Coronary artery (tissue), 2 donors: ENCODE results near the gene DNAJC17.

ENCODE experiments used
- DNase-seq: peaks from one replicate; pipeline ENCODE4 v3.0.0-alpha.2; 2017; ENCODE audit warnings: low spot score
- H3K27ac ChIP-seq, 2 donors: fragments of 200-600 bp; sonication (generic); one replicate each; pipeline ENCODE4 v1.5.1; 2016 to 2019
- H3K4me3 ChIP-seq: fragments of 200-600 bp; sonication (generic); 2 replicates; pipeline ENCODE4 v1.5.1; 2016; ENCODE audit warnings: mild to moderate bottlenecking, moderate library complexity
- TF ChIP-seq, protein P1 (sequence below): fragments of 200-600 bp; sonication (generic); IDR thresholded peaks from one replicate; pipeline ENCODE4 v1.5.1; 2019; ENCODE audit warnings: antibody characterized with exemption

The DNAJC17 gene

DNA sequence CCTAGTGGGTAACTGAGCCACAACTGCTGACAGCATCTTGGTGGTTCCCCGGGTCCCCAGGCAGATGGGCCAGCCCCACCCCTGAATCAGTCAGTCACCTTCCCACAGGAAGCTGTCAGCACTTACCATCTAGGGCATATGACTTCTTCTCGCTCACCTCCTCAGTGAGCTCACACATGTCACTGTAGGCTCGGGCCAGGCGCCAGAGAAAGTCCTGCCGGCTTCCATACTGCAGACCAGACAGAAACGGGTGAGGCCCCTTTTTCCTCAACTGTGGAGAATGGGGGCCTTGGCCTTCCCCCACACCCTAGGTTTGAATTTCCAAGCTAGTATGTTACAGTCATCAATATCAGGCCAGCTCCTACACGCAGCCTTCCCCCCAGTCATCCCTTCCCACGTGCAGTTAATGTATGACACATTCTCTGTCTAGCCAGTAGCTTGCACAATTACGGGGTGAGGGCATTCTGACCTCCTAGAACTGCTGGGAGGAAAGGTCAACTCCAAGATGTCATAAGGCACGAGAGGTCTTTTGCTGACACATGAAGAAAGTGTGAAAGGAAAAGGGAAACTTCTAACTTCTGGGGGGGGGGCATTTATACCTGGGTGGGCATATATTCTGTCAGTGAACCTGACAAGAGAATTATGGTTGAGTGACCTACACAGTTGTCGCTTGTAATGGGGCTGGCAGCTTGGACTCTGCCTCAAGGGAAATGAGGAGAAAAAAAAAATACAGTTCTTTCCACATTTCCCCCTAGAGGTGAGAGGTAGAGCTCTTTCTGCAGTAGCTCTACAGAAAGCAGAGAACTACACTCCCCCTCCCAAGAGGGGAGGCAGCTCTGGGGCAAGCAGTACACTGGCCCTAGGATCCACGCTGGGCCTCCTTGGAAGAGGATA is 63.1 kb downstream of the DNAJC17 start:
- no peak overlapping the region for H3K4me3 ChIP-seq
- no peak for DNase-seq
- TF ChIP-seq, protein P1, sequence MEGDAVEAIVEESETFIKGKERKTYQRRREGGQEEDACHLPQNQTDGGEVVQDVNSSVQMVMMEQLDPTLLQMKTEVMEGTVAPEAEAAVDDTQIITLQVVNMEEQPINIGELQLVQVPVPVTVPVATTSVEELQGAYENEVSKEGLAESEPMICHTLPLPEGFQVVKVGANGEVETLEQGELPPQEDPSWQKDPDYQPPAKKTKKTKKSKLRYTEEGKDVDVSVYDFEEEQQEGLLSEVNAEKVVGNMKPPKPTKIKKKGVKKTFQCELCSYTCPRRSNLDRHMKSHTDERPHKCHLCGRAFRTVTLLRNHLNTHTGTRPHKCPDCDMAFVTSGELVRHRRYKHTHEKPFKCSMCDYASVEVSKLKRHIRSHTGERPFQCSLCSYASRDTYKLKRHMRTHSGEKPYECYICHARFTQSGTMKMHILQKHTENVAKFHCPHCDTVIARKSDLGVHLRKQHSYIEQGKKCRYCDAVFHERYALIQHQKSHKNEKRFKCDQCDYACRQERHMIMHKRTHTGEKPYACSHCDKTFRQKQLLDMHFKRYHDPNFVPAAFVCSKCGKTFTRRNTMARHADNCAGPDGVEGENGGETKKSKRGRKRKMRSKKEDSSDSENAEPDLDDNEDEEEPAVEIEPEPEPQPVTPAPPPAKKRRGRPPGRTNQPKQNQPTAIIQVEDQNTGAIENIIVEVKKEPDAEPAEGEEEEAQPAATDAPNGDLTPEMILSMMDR = no peak
- no peak overlapping the region for H3K27ac ChIP-seq

DNA sequence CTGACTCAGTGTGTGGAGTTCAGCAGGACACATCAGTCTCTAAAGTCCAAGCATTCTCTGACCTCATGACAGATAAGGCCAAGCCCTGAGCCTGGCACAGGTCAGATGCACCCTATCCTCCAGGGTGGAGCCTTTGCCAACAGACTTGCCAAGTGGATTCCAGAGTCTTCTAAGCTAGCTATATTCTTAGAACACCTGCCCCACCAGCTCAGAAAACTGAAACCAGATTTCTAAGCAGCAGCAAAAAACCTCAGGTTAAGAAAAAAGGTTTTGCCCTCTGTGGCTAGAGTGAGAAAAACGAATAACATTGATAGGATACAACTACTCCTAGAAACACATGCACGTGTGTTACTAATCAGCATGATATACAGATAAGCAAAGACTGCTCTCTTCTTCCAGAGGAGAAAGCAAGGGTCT is 63.8 kb downstream of the DNAJC17 start:
- TF ChIP-seq, protein P1 = no peak
- no peak overlapping the region for H3K27ac ChIP-seq
- no peak overlapping the region for H3K4me3 ChIP-seq
- DNase-seq = no peak

DNA sequence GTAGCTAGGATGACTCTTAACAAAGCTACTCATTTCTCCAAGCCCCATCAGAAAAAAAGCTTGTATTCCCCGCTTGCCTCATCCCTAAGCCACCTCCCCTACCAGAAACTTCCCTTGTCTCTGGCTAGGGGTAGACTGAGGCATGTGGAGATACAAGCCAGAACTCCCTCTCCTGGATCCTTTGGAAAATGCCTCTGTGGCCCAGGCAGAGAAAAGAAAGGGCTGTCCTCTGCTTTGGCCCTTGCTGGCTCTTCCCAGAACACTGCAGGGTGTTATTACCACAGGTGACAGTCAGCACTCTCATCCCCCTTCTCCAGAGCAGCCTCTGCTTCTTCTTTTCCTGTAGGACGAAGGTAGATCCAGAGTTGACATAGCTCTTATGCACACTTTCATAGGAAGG is 67.4 kb downstream of the DNAJC17 start:
- no peak overlapping the region for H3K4me3 ChIP-seq
- no peak for DNase-seq
- no peak overlapping the region for H3K27ac ChIP-seq
- TF ChIP-seq, protein P1 = no peak

DNA sequence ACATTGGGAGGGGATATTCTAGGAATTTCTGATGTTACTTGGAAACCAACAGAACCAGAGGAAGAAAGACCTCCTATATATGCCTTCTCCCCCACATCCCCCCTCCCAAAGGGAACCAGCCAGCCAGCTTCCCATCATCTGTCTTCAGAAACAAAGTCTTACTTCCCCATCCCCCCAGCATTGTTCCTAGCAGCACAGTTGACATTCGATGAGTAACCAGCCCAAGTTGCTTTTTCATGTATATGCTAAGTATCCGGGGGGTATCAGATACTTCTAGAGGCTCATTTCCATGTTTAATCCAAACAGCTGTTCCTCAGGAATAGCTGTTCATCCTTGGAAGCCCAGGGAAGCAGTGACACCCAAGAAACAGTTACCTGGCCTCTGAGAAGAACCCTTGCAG is 68.2 kb downstream of the DNAJC17 start:
- TF ChIP-seq, protein P1 = no peak
- no peak overlapping the region for H3K27ac ChIP-seq
- no peak for DNase-seq
- H3K4me3 ChIP-seq = no peak overlapping the region

DNA sequence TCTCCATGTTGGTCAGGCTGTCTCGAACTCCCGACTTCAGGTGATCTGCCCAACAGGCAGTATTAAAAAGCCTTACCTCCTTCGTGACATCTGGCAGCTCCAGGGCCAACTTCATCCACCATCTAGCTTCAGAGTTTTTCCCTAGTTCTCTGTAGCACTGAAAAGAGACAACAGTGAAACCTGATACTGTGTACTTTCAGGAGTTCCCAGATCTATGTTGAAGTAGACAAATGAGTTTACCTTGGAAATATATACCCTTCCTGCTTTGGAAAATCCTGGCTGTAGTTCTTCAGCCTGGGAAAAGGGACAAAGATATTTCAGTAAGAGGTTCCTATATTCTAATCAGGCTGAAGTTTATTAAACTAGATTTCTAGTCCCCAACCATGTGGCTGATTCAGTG is 70.2 kb downstream of the DNAJC17 start:
- H3K27ac ChIP-seq = no peak overlapping the region
- TF ChIP-seq, protein P1 = no peak
- H3K4me3 ChIP-seq = no peak overlapping the region
- DNase-seq = no peak

DNA sequence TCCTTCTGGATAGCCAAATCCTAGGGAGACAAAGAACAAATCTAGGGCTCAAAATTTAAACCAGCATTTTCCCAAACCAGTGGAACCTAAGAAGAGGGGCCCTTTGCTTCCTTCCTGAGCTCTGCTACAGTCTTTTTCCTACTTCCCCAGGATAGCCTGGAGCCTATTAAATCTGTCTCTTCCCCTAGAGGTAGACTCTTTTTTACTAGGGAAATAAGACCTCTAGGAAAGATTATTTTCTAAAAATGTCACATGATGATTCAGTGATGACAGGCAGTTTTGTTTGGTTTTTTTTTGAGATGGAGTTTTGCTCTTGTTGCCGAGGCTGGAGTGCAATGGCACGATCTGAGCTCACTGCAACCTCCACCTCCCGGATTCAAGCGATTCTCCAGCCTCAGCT is 70.7 kb downstream of the DNAJC17 start:
- Histone ChIP-seq H3K27ac (no peak overlapping the region), H3K4me3 (no peak overlapping the region)
- TF ChIP-seq, protein P1 = no peak
- no peak for DNase-seq

DNA sequence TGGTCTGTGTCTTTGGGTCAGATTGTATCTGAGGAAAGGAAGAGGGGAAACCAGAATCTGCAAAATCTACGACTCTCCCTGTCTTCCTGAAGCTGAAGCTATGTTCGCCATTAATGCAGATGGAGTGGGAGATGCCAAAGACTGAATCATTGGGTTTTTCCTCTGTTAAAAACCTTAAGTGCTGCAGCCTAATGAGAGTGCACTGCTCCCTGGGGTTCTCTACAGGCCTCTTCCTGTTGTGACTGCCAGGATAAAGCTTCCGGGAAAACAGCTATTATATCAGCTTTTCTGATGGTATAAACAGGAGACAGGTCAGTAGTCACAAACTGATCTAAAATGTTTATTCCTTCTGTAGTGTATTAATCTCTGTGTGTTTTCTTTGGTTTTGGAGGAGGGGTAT is 76.2 kb downstream of the DNAJC17 start:
- Histone ChIP-seq H3K4me3 (no peak overlapping the region), H3K27ac (no peak overlapping the region)
- no peak for DNase-seq
- TF ChIP-seq, protein P1 = no peak
